HepG2 (cell line): ENCODE data around the gene GMEB2. TPM values are rescaled to one million over a fixed set of nuclear protein-coding genes. Genes with fewer than 3 reads are reported as not detected.

ENCODE experiments used
- GATAD1 ChIP-seq: IDR thresholded peaks from 2 replicates; pipeline ENCODE4 v1.6.1; 2016; ENCODE audit warnings: missing genetic modification reagents, missing compliant biosample characterization
- GMEB2 ChIP-seq: IDR thresholded peaks from 2 replicates; pipeline ENCODE4 v1.6.1; 2016; ENCODE audit warnings: missing biosample characterization, missing genetic modification reagents, low read depth
- MXD3 ChIP-seq: IDR thresholded peaks from 2 replicates; pipeline ENCODE4 v1.6.1; 2016; ENCODE audit warnings: mild to moderate bottlenecking, missing biosample characterization, missing genetic modification reagents
- MYPOP ChIP-seq: sonication (generic); formaldehyde crosslinking; IDR thresholded peaks from 2 replicates; pipeline ENCODE4 v1.8.1; 2023; ENCODE audit warnings: mild to moderate bottlenecking, moderate library complexity, missing genetic modification reagents
- NFIC ChIP-seq: IDR thresholded peaks from 2 replicates; pipeline ENCODE4 v1.6.1; 2012; ENCODE audit warnings: mild to moderate bottlenecking, low read length, inconsistent platforms
- PBX2 ChIP-seq: IDR thresholded peaks from 2 replicates; pipeline ENCODE4 v1.6.1; 2016; ENCODE audit warnings: control low read depth
- PRDM10 ChIP-seq: sonication (generic); formaldehyde crosslinking; IDR thresholded peaks from 2 replicates; pipeline ENCODE4 v1.4.0; 2020; ENCODE audit warnings: low read depth, missing genetic modification reagents
- RNF219 ChIP-seq: sonication (generic); formaldehyde crosslinking; IDR thresholded peaks from 2 replicates; pipeline ENCODE4 v1.5.0; 2020; ENCODE audit warnings: mild to moderate bottlenecking, missing genetic modification reagents
- SMARCE1 ChIP-seq: fragments of 450-650 bp; IDR thresholded peaks from 2 replicates; pipeline ENCODE4 v1.6.1; 2017; ENCODE audit warnings: borderline replicate concordance
- TAF1 ChIP-seq: sonication (generic); formaldehyde crosslinking; IDR thresholded peaks from 2 replicates; pipeline ENCODE4 v1.4.0; 2020; ENCODE audit warnings: missing genetic modification reagents
- ZBTB25 ChIP-seq: IDR thresholded peaks from 2 replicates; pipeline ENCODE4 v1.6.1; 2018; ENCODE audit warnings: missing genetic modification reagents
- ZBTB38 ChIP-seq: sonication (generic); formaldehyde crosslinking; IDR thresholded peaks from 2 replicates; pipeline ENCODE4 v1.5.1; 2020; ENCODE audit warnings: mild to moderate bottlenecking, missing genetic modification reagents
- ZNF253 ChIP-seq: sonication (generic); formaldehyde crosslinking; IDR thresholded peaks from 2 replicates; pipeline ENCODE4 v1.8.0; 2022; ENCODE audit warnings: mild to moderate bottlenecking, missing genetic modification reagents, borderline replicate concordance
- ZNF446 ChIP-seq: sonication (generic); formaldehyde crosslinking; IDR thresholded peaks from 2 replicates; pipeline ENCODE4 v1.5.0; 2020; ENCODE audit warnings: mild to moderate bottlenecking, missing genetic modification reagents
- ZNF543 ChIP-seq: sonication (generic); formaldehyde crosslinking; IDR thresholded peaks from 2 replicates; pipeline ENCODE4 v1.4.0; 2020; ENCODE audit warnings: mild to moderate bottlenecking, missing genetic modification reagents
- ZNF549 ChIP-seq: sonication (generic); formaldehyde crosslinking; IDR thresholded peaks from 2 replicates; pipeline ENCODE4 v1.5.0; 2020; ENCODE audit warnings: missing genetic modification reagents
- ZNF7 ChIP-seq: IDR thresholded peaks from 2 replicates; pipeline ENCODE4 v1.6.1; 2016; ENCODE audit warnings: missing biosample characterization, missing genetic modification reagents
- polyA plus RNA-seq, 8 experiments: library from polyadenylated mRNA; depleted of rRNA in 3 of 8; stranded (reverse) in 7 of 8; unstranded in 1 of 8; fragments of >200 nt; fragmentation: Illumina TruSeq in 4 of 8; extraction: Trizol in 4 of 8; gene quantifications; 2 replicates each; pipeline versions ENCODE4 v1.2.1 to v1.2.3, GENCODE V29; 2011 to 2016; ENCODE audit warnings: low read depth in 4 of 8, missing spikeins in 1 of 8, mixed read lengths in 1 of 8; ENCODE audit not compliant: insufficient read depth in 1 of 8
- total RNA-seq, 5 experiments: library from RNA; depleted of rRNA; stranded (reverse); fragments of >200 nt; fragmentation: Illumina TruSeq; extraction: Trizol; gene quantifications; 2 replicates each; pipeline ENCODE4 v1.2.3, GENCODE V29; 2016; ENCODE audit warnings: low read depth in 1 of 5

GMEB2 gene
- total and polyA plus RNA-seq, 2 of the 13 experiments (the other 11 are each of a cell fraction or from before 2014, with no cell fraction given), result 10.6 to 12.4 TPM

GRCh38 chr20:63627129-63627750 is 339 bp upstream of the GMEB2 start (continued):
- TF ChIP-seq RNF219 (CRISPR knock-in tag) (no peak), MYPOP (peak; percentile 80; the same call in 1 of the 2 replicates), PRDM10 (no peak), MXD3 (peak; percentile 99), ZBTB38 (CRISPR knock-in tag) (peak; percentile 95), ZNF446 (peak; percentile 95), SMARCE1 (no peak), NFIC (no peak), TAF1 (peak; percentile 97), PBX2 (CRISPR knock-in tag) (no peak), ZNF253 (CRISPR knock-in tag) (peak; percentile 79; the same call in 1 of the 2 replicates), ZNF543 (CRISPR knock-in tag) (0 out of 2 replicates have a peak, but pooled peaks have one; percentile 61), GATAD1 (CRISPR knock-in tag) (peak; percentile 85), ZNF549 (CRISPR knock-in tag) (peak; percentile 60; the same call in 1 of the 2 replicates), ZBTB25 (CRISPR knock-in tag) (no peak), GMEB2 (peak; percentile 89), ZNF7 (CRISPR knock-in tag) (0 out of 2 replicates have a peak, but pooled peaks have one; percentile 26)
